ENCODE measurements around the gene ENDOD1.

The ENDOD1 gene

GRCh38 chr11:95163106-95163505 is 73.5 kb downstream of the ENDOD1 start:
- TF ChIP-seq CTCF (IDR thresholded peaks at IDR 0.05; ENCODE audit: low read length, missing control alignments), result no peak
- no peak overlapping the region for H3K4me3 ChIP-seq (replicated peaks; ENCODE audit: low read depth, low read length)

DNA sequence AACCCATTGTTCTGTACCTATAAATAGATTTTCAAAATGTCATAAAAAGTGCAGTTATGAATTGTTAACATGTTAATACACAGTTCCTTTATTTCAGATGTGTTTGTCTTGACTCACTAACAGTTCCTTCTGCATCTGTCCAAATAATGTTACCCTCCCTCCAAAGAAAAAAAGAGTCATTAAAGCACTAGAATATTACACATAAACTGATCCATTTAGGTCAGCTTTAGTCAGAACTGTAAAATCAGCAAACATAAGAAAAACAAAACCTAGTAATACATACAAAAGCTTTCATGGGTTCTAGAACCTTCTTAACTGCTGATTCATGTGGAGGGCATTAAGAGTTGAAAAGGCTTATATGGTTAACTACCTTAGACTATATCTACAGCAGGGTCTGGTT is 76.0 kb downstream of the ENDOD1 start:
- H3K4me3 ChIP-seq (replicated peaks; ENCODE audit: low read depth, low read length), result no peak overlapping the region
- DNase-seq (ENCODE audit: low read depth), result no peak
- no peak for TF ChIP-seq CTCF (IDR thresholded peaks at IDR 0.05; ENCODE audit: low read length, missing control alignments)

More at GRCh38 chr11:95163106-95163505, 73.5 kb downstream of the ENDOD1 start:
- no peak for DNase-seq (ENCODE audit: low read depth)

- no peak overlapping the region for H3K4me3 ChIP-seq (replicated peaks; ENCODE audit: low read depth, low read length)
- DNase-seq (ENCODE audit: low read depth), result no peak
- no peak for TF ChIP-seq CTCF (IDR thresholded peaks at IDR 0.05; ENCODE audit: low read length, missing control alignments)
Measured at GRCh38 chr11:95166781-95167180, 77.1 kb downstream of the ENDOD1 start.

DNA sequence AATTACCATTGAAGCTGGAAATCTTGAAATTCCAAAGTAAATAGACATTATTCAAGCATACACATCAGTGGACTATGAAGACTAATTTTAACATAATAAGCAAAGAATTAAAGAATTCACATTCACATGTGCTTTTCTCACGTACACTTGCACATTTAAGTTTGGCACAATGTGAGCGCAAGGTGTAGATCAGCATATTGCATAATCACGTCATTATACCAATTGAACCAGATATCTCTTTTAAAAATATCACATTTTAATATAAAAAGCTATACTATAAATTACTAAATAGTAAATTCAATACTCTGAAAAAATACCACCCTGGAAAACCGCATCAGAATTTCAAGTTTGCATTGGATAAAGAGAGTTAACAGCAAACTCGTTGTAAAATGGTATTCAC is 80.6 kb downstream of the ENDOD1 start:
- TF ChIP-seq CTCF (IDR thresholded peaks at IDR 0.05; ENCODE audit: low read length, missing control alignments), result no peak
- no peak overlapping the region for H3K4me3 ChIP-seq (replicated peaks; ENCODE audit: low read depth, low read length)
- no peak for DNase-seq (ENCODE audit: low read depth)

DNA sequence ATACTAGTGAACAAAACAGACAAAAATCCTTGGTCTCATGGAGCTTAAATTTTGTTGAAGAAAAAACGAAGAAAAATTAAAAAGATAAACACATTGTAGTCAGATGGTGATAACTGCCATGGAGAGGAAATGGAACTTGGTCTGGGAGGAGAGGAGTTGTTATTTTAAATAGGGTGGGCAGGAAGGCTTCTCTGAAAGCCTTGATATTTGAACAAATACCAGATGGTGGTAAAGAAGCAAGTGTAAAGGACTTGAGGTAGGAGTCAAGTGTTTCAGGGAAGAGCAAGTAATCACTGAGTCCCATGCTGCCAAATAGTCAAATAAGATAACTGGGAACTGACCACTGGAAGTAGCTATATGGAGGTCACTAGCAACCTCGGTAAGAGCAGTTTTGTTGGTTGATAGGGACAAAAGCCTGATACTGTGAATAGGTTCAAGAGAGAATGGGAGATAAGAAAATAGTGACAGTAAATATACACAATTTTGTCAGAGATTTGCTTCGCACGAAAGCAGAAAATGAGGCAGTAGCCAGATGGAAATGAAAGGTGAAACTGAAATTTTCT is 86.3 kb downstream of the ENDOD1 start:
- no peak for DNase-seq (ENCODE audit: low read depth)
- TF ChIP-seq CTCF (IDR thresholded peaks at IDR 0.05; ENCODE audit: low read length, missing control alignments), result no peak

More for the DNA sequence above, 86.3 kb downstream of the ENDOD1 start:
- no peak overlapping the region for H3K4me3 ChIP-seq (replicated peaks; ENCODE audit: low read depth, low read length)

Measured in fibroblast of pulmonary artery (primary cell).